ENCODE results near the gene LIN7B. TPM values are rescaled to one million over a fixed set of nuclear protein-coding genes. Genes with fewer than 3 reads are reported as not detected.

LIN7B gene
- total and polyA plus RNA-seq, 2 of the 13 experiments (the other 11 are each of a cell fraction or from before 2014, with no cell fraction given): 5.3 to 7.6 TPM

GRCh38 chr19:49157445-49158224 is 43.5 kb downstream of the LIN7B start, which contains the start of gene TRPM4 (continued):
- TF ChIP-seq POLR2A (IDR thresholded peaks at IDR 0.05; ENCODE audit: insufficient read depth in 1 of 2, low read depth in 2 of 2, low read length in 2 of 2): peak in 1 of 2 experiments; percentile 87; a peak in 2 of 4 replicates
- TF ChIP-seq HNF1B (CRISPR knock-in tag; IDR thresholded peaks at IDR 0.05): peak; percentile 83
- peak; percentile 61; the same call in 1 of the 2 replicates for TF ChIP-seq ZNF350 (CRISPR knock-in tag; IDR thresholded peaks at IDR 0.05; ENCODE audit: borderline replicate concordance, low read depth)
- no peak for TF ChIP-seq ZNF577 (CRISPR knock-in tag; IDR thresholded peaks at IDR 0.05; ENCODE audit: borderline replicate concordance, low read depth)
- peak; percentile 71; the same call in 1 of the 2 replicates for TF ChIP-seq GABPB1 (CRISPR knock-in tag; IDR thresholded peaks at IDR 0.05)
- peak; percentile 59; the same call in 1 of the 2 replicates for TF ChIP-seq SALL1 (CRISPR knock-in tag; IDR thresholded peaks at IDR 0.05)
- no peak for TF ChIP-seq AGO1 (IDR thresholded peaks at IDR 0.05; ENCODE audit: low read depth, low read length, poor library complexity, severe bottlenecking)
- TF ChIP-seq JUNB (CRISPR knock-in tag; IDR thresholded peaks at IDR 0.05; ENCODE audit: borderline replicate concordance): no peak
- no peak for TF ChIP-seq TARDBP (CRISPR knock-in tag; IDR thresholded peaks at IDR 0.05)
- TF ChIP-seq IRX3 (CRISPR knock-in tag; IDR thresholded peaks at IDR 0.05; ENCODE audit: borderline replicate concordance, low read depth): no peak
- peak; percentile 60; the same call in 1 of the 2 replicates for TF ChIP-seq SP5 (CRISPR knock-in tag; IDR thresholded peaks at IDR 0.05; ENCODE audit: borderline replicate concordance, low read depth)
- no peak for TF ChIP-seq ZNF674 (CRISPR knock-in tag; IDR thresholded peaks at IDR 0.05; ENCODE audit: low read depth)
- TF ChIP-seq RFX1 (IDR thresholded peaks at IDR 0.05): no peak
- no peak for TF ChIP-seq TRAFD1 (CRISPR knock-in tag; IDR thresholded peaks at IDR 0.05; ENCODE audit: borderline replicate concordance)
- TF ChIP-seq ZNF430 (CRISPR knock-in tag; IDR thresholded peaks at IDR 0.05): peak; percentile 58; the same call in 1 of the 2 replicates
- no peak for TF ChIP-seq REL (CRISPR knock-in tag; conservative IDR thresholded peaks at IDR 0.05)
- 0 out of 2 replicates have a peak, but pooled peaks have one; percentile 37 for TF ChIP-seq TFDP2 (CRISPR knock-in tag; IDR thresholded peaks at IDR 0.05)

All from HepG2 (cell line).